GM23338 (cell line): Measurements from ENCODE around the gene COL25A1.

ENCODE experiments used
- EZH2 ChIP-seq: fragments of 200-600 bp; sonication (generic); IDR thresholded peaks from one replicate; pipeline ENCODE4 v1.8.0; 2017; ENCODE audit warnings: antibody characterized with exemption, mild to moderate bottlenecking, low read depth; ENCODE audit not compliant: unreplicated experiment
- POLR2AphosphoS5 ChIP-seq: IDR thresholded peaks from 2 replicates; pipeline ENCODE4 v1.6.1; 2016; ENCODE audit warnings: antibody characterized with exemption, low read depth
- TF ChIP-seq, protein P1 (sequence below), 2 experiments: fragments of 200-600 bp in 1 of 2; sonication (generic) in 1 of 2; conservative IDR thresholded peaks; 2 replicates each; pipeline versions ENCODE4 v1.5.1 to v1.6.1; 2016 to 2017; ENCODE audit warnings: antibody characterized with exemption in 2 of 2, low read depth in 2 of 2, mild to moderate bottlenecking in 2 of 2, moderate library complexity in 1 of 2

GRCh38 chr4:109052821-109053220 lies 249.6 kb downstream of the COL25A1 start:
- TF ChIP-seq EZH2 (no peak), POLR2AphosphoS5 (no peak)
- TF ChIP-seq, protein P1, sequence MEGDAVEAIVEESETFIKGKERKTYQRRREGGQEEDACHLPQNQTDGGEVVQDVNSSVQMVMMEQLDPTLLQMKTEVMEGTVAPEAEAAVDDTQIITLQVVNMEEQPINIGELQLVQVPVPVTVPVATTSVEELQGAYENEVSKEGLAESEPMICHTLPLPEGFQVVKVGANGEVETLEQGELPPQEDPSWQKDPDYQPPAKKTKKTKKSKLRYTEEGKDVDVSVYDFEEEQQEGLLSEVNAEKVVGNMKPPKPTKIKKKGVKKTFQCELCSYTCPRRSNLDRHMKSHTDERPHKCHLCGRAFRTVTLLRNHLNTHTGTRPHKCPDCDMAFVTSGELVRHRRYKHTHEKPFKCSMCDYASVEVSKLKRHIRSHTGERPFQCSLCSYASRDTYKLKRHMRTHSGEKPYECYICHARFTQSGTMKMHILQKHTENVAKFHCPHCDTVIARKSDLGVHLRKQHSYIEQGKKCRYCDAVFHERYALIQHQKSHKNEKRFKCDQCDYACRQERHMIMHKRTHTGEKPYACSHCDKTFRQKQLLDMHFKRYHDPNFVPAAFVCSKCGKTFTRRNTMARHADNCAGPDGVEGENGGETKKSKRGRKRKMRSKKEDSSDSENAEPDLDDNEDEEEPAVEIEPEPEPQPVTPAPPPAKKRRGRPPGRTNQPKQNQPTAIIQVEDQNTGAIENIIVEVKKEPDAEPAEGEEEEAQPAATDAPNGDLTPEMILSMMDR (conservative IDR thresholded peaks at IDR 0.05; ENCODE audit: low read depth in 2 of 2) = no peak
